Neural cell (in vitro differentiated cells): ENCODE measurements around the gene SNPH. TPM values are rescaled to one million over a fixed set of nuclear protein-coding genes. Genes with fewer than 3 reads are reported as not detected.

Experiments used
- H2AFZ ChIP-seq: fragments of 200-600, 300-800 bp; sonication (generic), shearing (Covaris generic); 2 replicates; pipeline ENCODE4 v1.6.0; 2014; ENCODE audit warnings: low read depth, mild to moderate bottlenecking, antibody characterized with exemption, low read length, moderate library complexity
- H3F3A ChIP-seq: fragments of 200-600 bp; shearing (Covaris generic); 2 replicates; pipeline ENCODE4 v1.6.1; 2016; ENCODE audit warnings: mild to moderate bottlenecking, moderate library complexity, mixed read lengths, antibody characterized with exemption, low read length; ENCODE audit not compliant: insufficient read depth, poor library complexity, severe bottlenecking
- H3K27ac ChIP-seq: fragments of 200-600, 300-800 bp; sonication (generic), shearing (Covaris generic); 2 replicates; pipeline ENCODE4 v1.5.1; 2014; ENCODE audit warnings: mild to moderate bottlenecking, low read length, moderate library complexity
- H3K27me3 ChIP-seq: fragments of 300-800, 200-600 bp; sonication (generic), shearing (Covaris generic); 2 replicates; pipeline ENCODE4 v1.6.0; 2014; ENCODE audit warnings: mild to moderate bottlenecking, low read depth, low read length, moderate library complexity; ENCODE audit not compliant: insufficient read depth
- H3K36me3 ChIP-seq: fragments of 300-800, 200-600 bp; sonication (generic), shearing (Covaris generic); 2 replicates; pipeline ENCODE4 v1.5.1; 2014; ENCODE audit warnings: mild to moderate bottlenecking, antibody characterized with exemption, low read length, moderate library complexity; ENCODE audit not compliant: insufficient read depth
- H3K4me2 ChIP-seq: fragments of 300-800, 200-600 bp; sonication (generic), shearing (Covaris generic); 2 replicates; pipeline ENCODE4 v1.6.0; 2014; ENCODE audit warnings: mild to moderate bottlenecking, low read length
- H3K4me3 ChIP-seq: fragments of 300-800, 200-600 bp; sonication (generic), shearing (Covaris generic); 2 replicates; pipeline ENCODE4 v1.5.1; 2014; ENCODE audit warnings: mild to moderate bottlenecking, low read length, moderate library complexity
- H3K79me2 ChIP-seq: fragments of 200-600 bp; shearing (Covaris generic); replicated peaks from 2 replicates; pipeline ENCODE4 v1.6.0; 2014; ENCODE audit warnings: mild to moderate bottlenecking, low read length, moderate library complexity; ENCODE audit not compliant: insufficient read depth
- H3K9ac ChIP-seq: fragments of 300-800, 200-600 bp; sonication (generic), shearing (Covaris generic); 2 replicates; pipeline ENCODE4 v1.6.1; 2016; ENCODE audit warnings: mild to moderate bottlenecking, low read length, mixed read lengths
- H3K9me2 ChIP-seq: fragments of 200-600 bp; shearing (Covaris generic); 2 replicates; pipeline ENCODE4 v1.6.1; 2016; ENCODE audit warnings: mild to moderate bottlenecking, low read length, mixed read lengths; ENCODE audit not compliant: insufficient read depth
- H3K9me3 ChIP-seq: fragments of 200-600, 300-800 bp; sonication (generic), shearing (Covaris generic); 2 replicates; pipeline ENCODE4 v1.6.1; 2016; ENCODE audit warnings: mild to moderate bottlenecking, mixed run types, low read length, moderate library complexity, mixed read lengths
- H4K20me1 ChIP-seq: fragments of 200-600 bp; shearing (Covaris generic); 2 replicates; pipeline ENCODE4 v1.6.1; 2016; ENCODE audit warnings: mild to moderate bottlenecking, mixed run types; ENCODE audit not compliant: insufficient read depth
- EP300 ChIP-seq: fragments of 450-650 bp; conservative IDR thresholded peaks from 2 replicates; pipeline ENCODE4 v1.6.1; 2014; ENCODE audit warnings: antibody characterized with exemption, mild to moderate bottlenecking, moderate library complexity; ENCODE audit not compliant: poor library complexity, severe bottlenecking
- EZH2 ChIP-seq: fragments of 200-600, 300-800 bp; shearing (Covaris generic), sonication (generic); IDR thresholded peaks from 2 replicates; pipeline ENCODE4 v1.6.1; 2014; ENCODE audit warnings: antibody characterized with exemption, low read length, borderline replicate concordance, mild to moderate bottlenecking; ENCODE audit not compliant: insufficient read depth, poor library complexity, severe bottlenecking
- MXI1 ChIP-seq: fragments of 450-650 bp; conservative IDR thresholded peaks from 2 replicates; pipeline ENCODE4 v1.6.1; 2014; ENCODE audit warnings: antibody characterized with exemption, mild to moderate bottlenecking; ENCODE audit not compliant: poor library complexity, severe bottlenecking
- POLR2AphosphoS5 ChIP-seq: IDR thresholded peaks from 2 replicates; pipeline ENCODE4 v1.6.1; 2012
- RAD21 ChIP-seq: fragments of 450-650 bp; conservative IDR thresholded peaks from 2 replicates; pipeline ENCODE4 v1.6.1; 2014; ENCODE audit warnings: antibody characterized with exemption, mild to moderate bottlenecking, moderate library complexity
- SMC3 ChIP-seq: fragments of 450-650 bp; conservative IDR thresholded peaks from 2 replicates; pipeline ENCODE4 v1.6.1; 2014; ENCODE audit warnings: antibody characterized with exemption, mild to moderate bottlenecking, moderate library complexity; ENCODE audit not compliant: poor library complexity
- TAF1 ChIP-seq: IDR thresholded peaks from 2 replicates; pipeline ENCODE4 v1.6.1; 2012; ENCODE audit warnings: low read depth
- polyA plus RNA-seq: library from polyadenylated mRNA; depleted of rRNA; stranded (reverse); fragments of >200 nt; gene quantifications from 2 replicates; pipeline ENCODE4 v1.2.3, GENCODE V29; 2014
- TF ChIP-seq, protein P1 (sequence below): fragments of 450-650 bp; IDR thresholded peaks from 2 replicates; pipeline ENCODE4 v1.5.1; 2014; ENCODE audit warnings: antibody characterized with exemption, mild to moderate bottlenecking, moderate library complexity; ENCODE audit not compliant: poor library complexity, severe bottlenecking
- TF ChIP-seq, protein P2 (sequence below): IDR thresholded peaks from 2 replicates; pipeline ENCODE4 v1.6.1; 2012; ENCODE audit warnings: borderline replicate concordance

SNPH gene
- polyA plus RNA-seq, 1 donor from 2014 or later = 25.6 TPM

DNA sequence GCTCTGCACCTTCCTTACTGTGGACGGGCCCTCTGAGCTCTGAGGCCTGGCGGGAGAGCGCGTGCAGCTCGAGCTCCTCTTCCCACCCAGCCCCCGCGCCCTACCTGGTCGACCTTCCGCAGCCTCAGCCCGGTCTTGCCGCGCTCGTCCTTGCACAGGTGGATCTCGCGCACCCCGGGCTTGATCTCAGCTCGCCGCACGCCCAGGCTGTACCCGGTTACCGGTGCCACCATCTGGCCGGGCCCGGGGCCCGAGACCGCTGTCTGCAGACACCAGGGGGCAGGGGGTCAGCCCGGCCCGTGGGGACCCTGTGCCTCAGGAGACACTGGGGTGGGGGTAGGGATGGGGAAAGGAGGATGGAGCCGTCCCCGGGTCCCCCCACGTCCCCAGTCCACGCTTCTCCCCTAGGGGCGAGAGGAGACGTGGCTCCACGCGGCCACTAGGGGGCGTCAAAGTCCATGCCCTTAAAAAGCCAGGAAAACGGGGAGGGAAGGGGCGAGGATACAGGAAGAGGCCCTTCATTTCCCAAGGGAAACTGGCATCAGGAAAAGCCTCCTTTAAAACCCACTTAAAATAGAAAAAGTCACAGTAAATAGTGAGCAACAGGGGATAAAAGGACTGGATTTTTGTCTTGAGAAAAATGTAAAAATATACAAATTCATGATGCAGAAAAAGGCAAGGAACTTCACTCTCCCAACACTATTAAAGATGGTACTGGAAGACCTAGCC, 47.3 kb downstream of the SNPH start:
- H3K27ac ChIP-seq = no peak overlapping the region
- no peaks in the 10 kb centered on the region for H3K79me2 ChIP-seq
- no peaks in the 10 kb centered on the region for H3K27me3 ChIP-seq
- peak overlapping the region; percentile 23 for H3K4me3 ChIP-seq
- no peak overlapping the region for H3K9ac ChIP-seq
- no peaks in the 10 kb centered on the region for H3K9me2 ChIP-seq
- H3K36me3 ChIP-seq = no peaks in the 10 kb centered on the region
- no peak overlapping the region for H2AFZ ChIP-seq
- no peaks in the 10 kb centered on the region for H3K9me3 ChIP-seq
- TF ChIP-seq, protein P1, sequence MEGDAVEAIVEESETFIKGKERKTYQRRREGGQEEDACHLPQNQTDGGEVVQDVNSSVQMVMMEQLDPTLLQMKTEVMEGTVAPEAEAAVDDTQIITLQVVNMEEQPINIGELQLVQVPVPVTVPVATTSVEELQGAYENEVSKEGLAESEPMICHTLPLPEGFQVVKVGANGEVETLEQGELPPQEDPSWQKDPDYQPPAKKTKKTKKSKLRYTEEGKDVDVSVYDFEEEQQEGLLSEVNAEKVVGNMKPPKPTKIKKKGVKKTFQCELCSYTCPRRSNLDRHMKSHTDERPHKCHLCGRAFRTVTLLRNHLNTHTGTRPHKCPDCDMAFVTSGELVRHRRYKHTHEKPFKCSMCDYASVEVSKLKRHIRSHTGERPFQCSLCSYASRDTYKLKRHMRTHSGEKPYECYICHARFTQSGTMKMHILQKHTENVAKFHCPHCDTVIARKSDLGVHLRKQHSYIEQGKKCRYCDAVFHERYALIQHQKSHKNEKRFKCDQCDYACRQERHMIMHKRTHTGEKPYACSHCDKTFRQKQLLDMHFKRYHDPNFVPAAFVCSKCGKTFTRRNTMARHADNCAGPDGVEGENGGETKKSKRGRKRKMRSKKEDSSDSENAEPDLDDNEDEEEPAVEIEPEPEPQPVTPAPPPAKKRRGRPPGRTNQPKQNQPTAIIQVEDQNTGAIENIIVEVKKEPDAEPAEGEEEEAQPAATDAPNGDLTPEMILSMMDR = peak; percentile 77
- TF ChIP-seq RAD21 (peak; percentile 74), EP300 (no peak), EZH2 (no peak), SMC3 (peak; percentile 68), MXI1 (no peak)
- TF ChIP-seq, protein P2, sequence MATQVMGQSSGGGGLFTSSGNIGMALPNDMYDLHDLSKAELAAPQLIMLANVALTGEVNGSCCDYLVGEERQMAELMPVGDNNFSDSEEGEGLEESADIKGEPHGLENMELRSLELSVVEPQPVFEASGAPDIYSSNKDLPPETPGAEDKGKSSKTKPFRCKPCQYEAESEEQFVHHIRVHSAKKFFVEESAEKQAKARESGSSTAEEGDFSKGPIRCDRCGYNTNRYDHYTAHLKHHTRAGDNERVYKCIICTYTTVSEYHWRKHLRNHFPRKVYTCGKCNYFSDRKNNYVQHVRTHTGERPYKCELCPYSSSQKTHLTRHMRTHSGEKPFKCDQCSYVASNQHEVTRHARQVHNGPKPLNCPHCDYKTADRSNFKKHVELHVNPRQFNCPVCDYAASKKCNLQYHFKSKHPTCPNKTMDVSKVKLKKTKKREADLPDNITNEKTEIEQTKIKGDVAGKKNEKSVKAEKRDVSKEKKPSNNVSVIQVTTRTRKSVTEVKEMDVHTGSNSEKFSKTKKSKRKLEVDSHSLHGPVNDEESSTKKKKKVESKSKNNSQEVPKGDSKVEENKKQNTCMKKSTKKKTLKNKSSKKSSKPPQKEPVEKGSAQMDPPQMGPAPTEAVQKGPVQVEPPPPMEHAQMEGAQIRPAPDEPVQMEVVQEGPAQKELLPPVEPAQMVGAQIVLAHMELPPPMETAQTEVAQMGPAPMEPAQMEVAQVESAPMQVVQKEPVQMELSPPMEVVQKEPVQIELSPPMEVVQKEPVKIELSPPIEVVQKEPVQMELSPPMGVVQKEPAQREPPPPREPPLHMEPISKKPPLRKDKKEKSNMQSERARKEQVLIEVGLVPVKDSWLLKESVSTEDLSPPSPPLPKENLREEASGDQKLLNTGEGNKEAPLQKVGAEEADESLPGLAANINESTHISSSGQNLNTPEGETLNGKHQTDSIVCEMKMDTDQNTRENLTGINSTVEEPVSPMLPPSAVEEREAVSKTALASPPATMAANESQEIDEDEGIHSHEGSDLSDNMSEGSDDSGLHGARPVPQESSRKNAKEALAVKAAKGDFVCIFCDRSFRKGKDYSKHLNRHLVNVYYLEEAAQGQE = no peak
- H4K20me1 ChIP-seq = no peaks in the 10 kb centered on the region
- H3K4me2 ChIP-seq = no peak overlapping the region
- H3F3A ChIP-seq = no peaks in the 10 kb centered on the region

DNA sequence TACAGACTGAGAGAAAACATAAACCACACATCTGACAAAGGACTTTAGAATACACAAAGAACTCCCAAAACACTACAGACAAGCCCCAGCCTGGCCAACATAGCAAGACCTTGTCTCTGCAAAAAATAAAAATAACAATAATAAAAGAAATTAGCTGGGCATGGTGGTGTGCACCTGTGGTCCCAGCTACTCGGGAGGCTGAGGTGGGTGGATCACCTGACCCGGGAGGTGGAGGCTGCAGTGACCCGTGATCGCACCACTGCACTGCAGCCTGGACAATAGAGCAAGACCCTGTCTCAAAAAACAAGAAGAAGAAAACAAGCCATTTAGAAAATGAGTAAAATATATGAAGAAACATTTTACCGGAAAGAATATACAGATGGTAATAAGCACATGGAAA, 49.7 kb downstream of the SNPH start:
- H3K27me3 ChIP-seq = no peaks in the 10 kb centered on the region
- H3K4me3 ChIP-seq = no peak overlapping the region
- TF ChIP-seq TAF1 (no peak), SMC3 (no peak), EP300 (no peak), EZH2 (no peak), RAD21 (no peak), POLR2AphosphoS5 (no peak)
- TF ChIP-seq, protein P1 = no peak
- H3K4me2 ChIP-seq = no peak overlapping the region
- H3K36me3 ChIP-seq = no peaks in the 10 kb centered on the region
- H3F3A ChIP-seq = no peaks in the 10 kb centered on the region
- no peaks in the 10 kb centered on the region for H4K20me1 ChIP-seq
- H3K27ac ChIP-seq = no peak overlapping the region
- no peak overlapping the region for H2AFZ ChIP-seq
- no peaks in the 10 kb centered on the region for H3K79me2 ChIP-seq
- H3K9me3 ChIP-seq = no peaks in the 10 kb centered on the region
- H3K9me2 ChIP-seq = no peaks in the 10 kb centered on the region
- H3K9ac ChIP-seq = no peak overlapping the region
